ENCODE data around the gene TIMP2.

- TF ChIP-seq CTCF (IDR thresholded peaks at IDR 0.05 in 4 of 5, conservative IDR thresholded peaks at IDR 0.05 in 1 of 5) (no peak), POLR2A (IDR thresholded peaks at IDR 0.05) (no peak)
Observed at GRCh38 chr17:78917451-78918275, 7.5 kb downstream of the TIMP2 start.
